ENCODE data around the gene DAB2IP.

DNA sequence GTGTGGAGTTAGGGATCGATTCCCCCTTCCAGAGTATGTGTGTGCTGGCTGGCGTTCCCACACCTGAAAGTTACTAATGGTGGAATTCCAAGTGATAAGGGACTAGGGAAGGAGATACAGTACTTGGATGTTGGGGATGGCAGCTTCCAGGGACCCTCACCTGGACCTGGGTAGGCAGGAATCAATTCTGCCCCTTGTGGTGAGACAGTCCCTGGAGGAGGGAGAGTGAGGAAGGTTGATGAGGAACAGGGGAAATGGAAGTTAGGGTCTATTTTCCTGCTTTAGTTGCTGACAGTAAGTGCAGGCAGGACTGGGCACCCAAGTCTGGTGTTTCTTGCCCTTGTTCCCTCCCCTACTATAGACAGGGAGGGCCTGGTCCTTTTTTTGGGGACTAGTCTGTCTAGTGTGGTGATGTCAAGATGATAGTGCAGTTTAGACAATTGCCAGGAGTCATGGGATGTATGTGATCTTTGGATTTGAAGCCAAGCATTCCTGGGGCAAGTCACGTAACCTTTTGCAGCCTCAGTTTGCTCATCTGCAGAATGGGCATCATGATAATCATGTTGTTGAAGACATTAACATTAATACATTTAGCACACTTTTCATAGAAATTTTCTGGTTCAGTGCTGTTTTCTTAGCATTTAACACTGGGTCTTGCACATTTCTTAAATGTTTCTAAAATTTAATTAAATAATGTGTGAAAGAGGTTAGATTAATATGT lies 51.7 kb downstream of the DAB2IP start:
- no peak for TF ChIP-seq CTCF (IDR thresholded peaks at IDR 0.05)
- no peak for TF ChIP-seq POLR2A (IDR thresholded peaks at IDR 0.05)
